SK-N-MC (cell line): ENCODE measurements around the gene VEZF1.

Experiments
- EZH2 ChIP-seq: fragments of 200-600 bp; sonication (generic); IDR thresholded peaks from one replicate; pipeline ENCODE4 v1.6.1; 2017; ENCODE audit warnings: antibody characterized with exemption
- FOXP2 ChIP-seq: optimal IDR thresholded peaks from 2 replicates; pipeline ENCODE3; 2011; ENCODE audit warnings: mild to moderate bottlenecking, moderate library complexity; ENCODE audit not compliant: insufficient read depth; ENCODE audit errors: extremely low read length, control extremely low read depth
- POLR2AphosphoS5 ChIP-seq: IDR thresholded peaks from 2 replicates; pipeline ENCODE4 v1.6.1; 2012; ENCODE audit warnings: mild to moderate bottlenecking, low read depth, low read length, borderline replicate concordance

DNA sequence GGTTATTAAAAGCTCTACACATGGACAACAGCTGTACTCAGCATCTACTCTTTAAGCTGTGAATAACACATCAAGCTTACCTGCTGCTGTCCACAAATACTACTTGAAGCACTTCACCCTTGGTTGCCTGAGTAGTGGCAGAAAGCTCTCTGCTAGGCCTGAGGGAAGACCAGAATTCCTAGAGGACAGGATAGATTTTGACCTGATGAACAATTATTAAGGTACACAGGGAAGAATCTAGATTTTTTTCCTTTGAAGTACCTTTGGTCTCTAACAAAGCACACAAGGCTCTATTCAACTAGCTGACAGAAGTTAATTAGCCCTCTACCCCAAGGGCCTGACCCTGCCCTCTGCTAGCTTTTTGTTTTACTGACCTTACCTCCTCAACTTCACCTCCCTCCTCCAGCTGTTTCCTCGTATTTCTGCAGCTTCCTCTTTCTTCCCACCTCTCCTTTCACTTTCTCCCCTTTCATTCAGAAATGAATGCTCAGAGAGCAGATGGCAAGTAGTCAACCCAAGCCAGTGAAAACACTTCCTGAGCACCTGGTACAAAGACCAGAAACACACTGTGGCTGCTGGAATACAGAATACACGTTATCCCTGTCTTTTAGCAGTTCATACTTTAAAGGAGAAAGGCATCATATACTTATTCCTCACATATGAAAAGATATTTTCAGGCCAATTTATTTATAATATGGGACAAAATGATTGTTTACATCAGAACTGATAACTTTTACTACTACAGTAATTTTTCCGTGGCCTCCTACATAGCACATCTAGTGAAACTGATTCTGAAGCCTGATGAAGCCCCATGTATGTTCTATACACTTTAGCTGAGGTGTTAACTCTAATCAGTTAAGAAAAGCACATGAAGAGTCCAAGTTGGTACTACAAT is 5.7 kb upstream of the VEZF1 start:
- TF ChIP-seq EZH2 (no peak), POLR2AphosphoS5 (peak; percentile 55; the same call in 1 of the 2 replicates), FOXP2 (no peak)
